GM19043 (cell line): ENCODE results near the gene KHDRBS2.

Source experiments
- ATAC-seq: cut with Tn5 transposase; IDR thresholded peaks from one replicate; pipeline ENCODE4 v1.9.1; 2021; ENCODE audit warnings: low read depth; ENCODE audit not compliant: unreplicated experiment

The KHDRBS2 gene

GRCh38 chr6:62039605-62040004, 246.4 kb downstream of the KHDRBS2 start:
- no peak for ATAC-seq

- ATAC-seq: no peak
Measured at GRCh38 chr6:62037445-62037844, 248.6 kb downstream of the KHDRBS2 start.

DNA sequence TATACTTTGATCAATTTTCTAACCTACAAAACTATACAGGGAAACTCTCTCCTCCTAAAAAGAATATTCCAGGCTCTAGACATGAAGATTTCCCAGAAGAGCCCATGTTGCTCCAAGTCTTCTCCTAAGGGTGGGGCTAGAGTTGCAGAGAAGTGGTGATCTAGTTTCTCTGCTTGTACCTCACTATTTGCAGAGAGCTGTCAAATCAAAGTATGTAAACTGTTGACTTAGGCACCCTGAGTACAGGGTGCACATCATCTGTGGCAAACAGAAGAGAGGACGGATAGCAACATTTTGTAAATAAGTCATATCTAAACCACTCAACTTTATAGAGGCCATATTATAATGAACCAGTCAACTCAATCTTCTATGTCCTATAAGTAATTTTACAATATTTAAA, 250.1 kb downstream of the KHDRBS2 start:
- no peak for ATAC-seq

DNA sequence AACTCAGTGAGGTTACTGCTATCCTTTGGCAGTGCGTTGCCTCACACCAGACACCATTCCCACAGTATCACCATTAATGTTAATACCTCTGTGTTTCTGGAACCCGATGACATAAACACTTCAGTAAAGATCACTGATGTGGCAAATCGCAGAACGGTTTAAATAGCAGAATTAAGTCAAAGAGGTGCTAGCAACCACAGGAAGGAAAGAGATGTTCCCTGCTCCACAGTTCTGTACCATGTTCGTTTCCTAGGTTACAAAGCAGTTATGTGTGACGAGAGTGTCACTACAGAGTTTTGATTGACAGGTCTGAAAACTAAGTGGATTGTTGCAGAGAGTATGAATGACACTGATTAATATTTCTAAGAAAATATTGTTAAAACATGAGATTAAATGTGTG, 272.3 kb downstream of the KHDRBS2 start:
- no peak for ATAC-seq

DNA sequence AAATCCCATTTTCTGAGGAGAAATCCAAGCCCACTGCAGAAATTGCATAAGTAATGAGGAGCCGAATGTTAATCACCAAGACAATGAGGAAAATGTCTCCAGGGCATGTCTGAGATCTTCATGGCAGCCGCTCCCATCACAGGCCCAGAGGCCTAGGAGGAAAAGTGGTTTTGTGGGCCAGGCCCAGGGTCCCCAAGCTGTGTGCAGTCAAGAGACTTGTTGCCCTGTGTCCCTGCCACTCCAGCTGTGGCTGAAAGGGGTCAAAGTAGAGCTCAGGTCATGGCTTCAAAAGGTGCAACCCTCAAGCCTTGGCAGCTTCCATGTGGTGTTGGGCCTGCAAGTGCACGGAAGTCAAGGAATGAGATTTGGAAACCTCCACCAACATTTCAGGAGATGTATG, 276.6 kb downstream of the KHDRBS2 start:
- no peak for ATAC-seq

DNA sequence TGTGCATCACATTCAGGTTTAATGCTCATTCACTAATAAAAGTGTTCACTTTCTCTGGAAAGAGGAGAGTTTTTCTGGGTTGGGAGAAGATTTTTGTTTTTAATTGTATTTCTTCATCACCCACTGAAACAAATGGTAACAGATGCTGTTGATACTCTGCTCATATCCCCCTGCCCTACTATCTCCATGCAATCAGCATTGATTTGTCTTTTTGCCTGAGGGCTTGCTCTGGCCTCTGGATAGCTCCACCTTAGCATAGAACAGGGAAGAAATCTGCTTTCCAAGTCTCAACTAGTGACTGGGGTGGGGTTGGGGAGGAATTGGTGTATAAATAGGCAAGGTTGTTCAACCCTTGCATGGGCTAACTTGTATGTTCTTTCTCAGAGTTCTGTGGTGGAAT, 296.4 kb downstream of the KHDRBS2 start:
- no peak for ATAC-seq

DNA sequence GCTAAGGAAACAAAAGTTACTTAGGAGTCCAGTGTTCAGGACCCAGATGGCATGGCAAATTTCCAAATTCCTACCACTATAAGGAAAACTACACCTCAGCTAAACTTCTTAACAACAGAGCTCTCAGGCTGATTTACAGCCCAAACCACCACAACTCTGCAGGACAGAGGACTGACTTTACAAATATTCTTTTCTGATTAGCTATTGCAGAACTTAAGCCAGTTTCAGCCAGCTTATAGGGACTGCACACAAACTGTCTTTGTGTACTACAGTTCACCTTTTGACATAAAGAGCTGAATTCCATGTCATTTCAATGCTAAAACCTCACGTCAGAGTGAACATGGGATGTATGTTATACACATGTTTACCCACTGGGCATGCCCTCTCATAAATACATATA, 305.4 kb downstream of the KHDRBS2 start:
- ATAC-seq: no peak

DNA sequence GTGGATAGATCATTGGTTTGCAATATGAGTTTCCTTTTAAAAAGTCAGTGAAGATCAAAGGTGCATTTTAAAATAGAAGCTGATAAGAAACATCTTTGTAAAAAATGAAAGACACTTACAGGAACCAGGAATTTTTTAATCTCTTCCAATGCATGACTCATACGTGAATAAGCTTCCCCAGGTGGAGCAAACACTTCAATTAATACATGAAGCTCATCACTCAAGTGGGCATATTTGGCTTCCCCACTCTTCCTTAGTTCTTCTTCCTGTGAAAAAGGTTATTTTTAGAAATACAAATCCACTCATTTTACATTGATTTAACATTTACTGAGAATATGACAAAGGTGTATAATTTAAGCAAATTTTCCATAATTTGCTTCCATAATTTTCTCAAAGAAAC, 308.1 kb downstream of the KHDRBS2 start:
- no peak for ATAC-seq

DNA sequence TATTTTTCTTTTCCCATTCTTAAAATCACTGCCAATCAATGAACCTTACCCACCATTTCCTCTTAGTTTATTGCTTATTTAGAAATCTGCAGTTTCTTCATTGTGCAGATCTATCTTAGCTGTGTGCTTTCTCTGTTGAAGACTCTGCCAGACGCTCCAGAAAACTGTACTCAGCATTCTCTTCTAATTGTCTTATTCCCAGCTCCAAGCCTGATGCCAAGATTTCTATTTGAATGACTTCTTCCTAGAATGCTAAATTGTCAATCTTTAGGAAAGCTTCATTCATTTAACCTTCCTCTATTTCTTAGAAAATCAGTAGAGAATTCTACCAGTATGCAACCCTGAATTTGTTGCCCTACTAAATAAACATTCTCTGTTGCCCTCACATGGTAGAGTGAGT, 308.9 kb downstream of the KHDRBS2 start:
- ATAC-seq: no peak

- ATAC-seq: no peak
Measured at GRCh38 chr6:61959196-61959595, 326.8 kb downstream of the KHDRBS2 start.

GRCh38 chr6:61953851-61954250, 332.2 kb downstream of the KHDRBS2 start:
- ATAC-seq: no peak

DNA sequence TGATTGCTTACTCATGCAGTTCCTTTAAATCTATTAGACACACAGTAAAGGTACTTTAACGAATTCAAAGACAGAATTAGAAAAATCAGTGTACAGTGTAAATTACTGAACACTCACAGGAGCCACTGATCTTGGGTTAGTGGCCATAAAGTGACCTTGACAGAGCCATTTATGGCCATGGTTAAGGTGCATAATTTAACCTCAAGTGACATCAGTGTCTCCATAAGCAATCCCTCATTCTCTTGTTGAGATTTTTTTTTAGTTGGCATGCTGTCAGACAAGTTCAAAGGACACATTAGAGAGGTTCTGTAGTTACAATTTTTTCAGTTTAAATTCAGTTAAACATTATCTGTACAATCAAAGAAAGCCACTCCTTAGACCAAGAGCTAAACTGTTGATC, 334.4 kb downstream of the KHDRBS2 start:
- no peak for ATAC-seq

DNA sequence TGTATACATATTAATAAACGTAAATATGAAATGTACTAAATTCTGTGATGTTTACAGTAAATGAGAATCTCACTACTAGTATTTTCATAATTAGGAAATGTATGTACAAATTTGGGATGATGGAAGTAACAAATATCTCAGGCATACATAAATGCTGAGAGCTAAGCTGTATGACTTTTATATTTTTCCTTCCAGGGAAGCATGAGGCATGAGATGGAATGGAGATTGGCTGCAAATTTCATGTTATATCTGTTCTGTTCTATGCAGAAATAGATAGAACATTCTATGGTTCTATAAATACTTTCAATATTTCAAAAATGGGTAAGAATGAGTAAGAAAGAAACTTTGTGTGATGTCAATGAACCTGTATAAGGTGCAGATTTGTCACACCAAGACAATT, 335.2 kb downstream of the KHDRBS2 start:
- no peak for ATAC-seq

DNA sequence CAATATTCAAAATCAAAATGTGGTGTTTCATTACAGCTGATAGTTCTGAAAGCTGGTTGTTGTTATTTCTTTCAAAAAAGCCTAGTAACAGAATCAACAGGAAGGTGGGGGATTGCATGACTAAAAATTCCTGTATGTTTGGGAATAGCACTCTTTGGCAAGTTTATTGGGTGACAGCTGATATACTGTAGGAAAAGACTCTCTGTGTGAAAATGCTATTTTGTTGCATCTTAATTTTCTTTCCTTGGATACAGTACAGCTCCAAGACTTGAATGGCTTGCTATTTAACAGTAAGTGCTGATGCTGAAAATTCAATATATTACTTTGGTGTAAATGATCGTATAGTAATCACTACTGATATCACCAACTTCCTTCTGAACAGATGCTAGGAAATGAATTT, 336.1 kb downstream of the KHDRBS2 start:
- ATAC-seq: no peak

DNA sequence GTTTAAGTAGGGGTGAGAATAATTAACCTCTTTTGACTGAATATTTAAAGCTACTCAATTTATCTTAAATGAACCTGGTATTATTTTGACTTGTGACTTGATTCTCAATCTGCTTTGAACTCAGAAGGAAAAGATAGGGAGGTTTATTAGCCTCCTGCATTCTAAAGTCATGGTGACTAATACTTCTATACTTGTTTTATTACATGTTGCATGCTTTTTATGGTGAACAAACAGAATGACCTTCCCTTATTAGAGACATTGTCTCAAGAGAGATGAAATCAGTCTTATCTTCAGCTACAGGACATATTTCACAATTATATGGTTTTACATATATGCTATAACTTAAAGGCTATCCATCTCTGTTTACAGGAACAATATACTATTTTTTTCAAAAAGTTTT, 336.9 kb downstream of the KHDRBS2 start:
- ATAC-seq: no peak

- ATAC-seq: no peak
Measured at GRCh38 chr6:61947311-61947947, 338.6 kb downstream of the KHDRBS2 start.

DNA sequence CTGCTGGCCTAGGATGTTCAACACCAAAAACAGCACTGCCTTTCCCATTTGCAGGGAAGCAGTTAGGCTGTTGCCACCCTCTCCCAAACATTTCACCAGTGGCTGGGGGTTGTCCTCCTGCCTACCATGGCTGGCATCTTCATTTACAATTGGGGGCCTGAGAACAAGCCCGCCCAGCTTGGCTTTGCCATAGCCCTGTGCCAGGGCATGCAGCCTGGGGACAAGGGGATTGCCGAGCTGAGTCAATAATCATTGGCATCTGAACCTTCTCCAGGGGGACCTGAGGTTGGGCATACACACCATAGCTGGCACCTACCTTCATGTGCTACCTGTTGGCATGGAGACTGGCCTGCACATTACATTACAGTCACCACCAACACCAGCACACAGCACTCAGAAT, 345.1 kb downstream of the KHDRBS2 start:
- ATAC-seq: no peak

DNA sequence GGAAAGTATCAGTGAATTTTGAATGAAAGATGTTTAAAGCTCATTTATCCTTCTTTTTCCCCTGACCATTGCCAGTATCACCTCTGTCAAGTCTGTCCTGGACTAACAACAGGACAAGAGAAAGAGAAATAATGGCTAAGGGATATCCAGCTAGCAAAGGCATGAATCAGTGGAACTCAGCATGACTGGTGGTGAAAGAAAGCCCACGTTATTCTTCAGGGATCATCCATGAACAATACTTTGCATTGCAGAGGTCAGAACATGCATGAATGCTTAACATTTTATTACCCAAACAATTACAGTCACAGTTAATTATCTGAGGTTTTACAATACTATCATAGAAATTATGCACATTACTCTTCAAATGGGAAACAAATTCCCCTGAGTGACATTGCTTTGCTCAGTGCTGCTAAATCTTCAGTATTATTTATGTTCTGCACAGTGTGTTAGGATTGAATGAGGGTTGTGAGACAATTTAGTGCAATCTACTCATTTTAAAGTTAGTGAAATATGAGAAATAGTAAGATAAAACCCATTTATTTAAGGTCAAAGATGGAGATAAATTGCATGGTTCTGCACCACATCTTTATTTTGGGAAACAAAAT, 350.7 kb downstream of the KHDRBS2 start:
- no peak for ATAC-seq

- no peak for ATAC-seq
Measured at GRCh38 chr6:61909486-61909885, 376.5 kb downstream of the KHDRBS2 start.

DNA sequence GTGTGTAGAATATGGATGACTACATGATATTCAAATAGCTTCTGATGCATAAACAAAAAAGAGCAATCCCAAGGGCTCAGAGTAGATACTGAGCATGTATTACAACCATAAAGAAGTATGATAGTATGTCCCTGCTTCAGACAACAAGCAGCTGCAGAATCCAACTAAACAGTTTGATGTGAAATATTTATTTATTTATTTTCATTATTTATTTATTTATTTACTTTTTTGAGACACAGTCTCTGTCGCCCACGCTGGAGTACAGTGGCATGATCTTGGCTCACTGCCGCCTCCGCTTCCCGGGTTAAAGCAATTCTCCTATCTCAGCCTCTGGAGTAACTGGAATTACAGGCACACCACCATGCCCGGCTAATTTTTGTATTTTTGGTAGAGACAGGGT, 384.3 kb downstream of the KHDRBS2 start:
- ATAC-seq: no peak

DNA sequence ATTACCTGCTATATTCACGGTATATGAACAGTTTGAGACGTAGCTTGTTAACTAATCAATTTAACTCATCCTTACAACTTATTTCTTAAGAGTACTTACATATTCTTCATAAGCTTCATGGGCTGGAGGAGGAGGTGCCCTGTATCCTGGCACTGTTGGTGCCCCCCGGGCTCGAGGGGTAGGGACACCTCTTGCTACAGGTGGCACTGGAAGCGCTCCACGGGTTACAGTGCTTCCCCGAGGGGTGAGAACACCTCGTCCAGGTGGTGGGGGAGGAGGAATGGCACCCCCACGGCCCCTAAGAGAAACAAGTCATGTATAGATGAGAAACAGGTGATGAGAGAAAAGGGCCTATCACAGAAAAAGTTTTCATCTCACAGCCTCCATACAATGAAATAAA, 391.5 kb downstream of the KHDRBS2 start:
- no peak for ATAC-seq

DNA sequence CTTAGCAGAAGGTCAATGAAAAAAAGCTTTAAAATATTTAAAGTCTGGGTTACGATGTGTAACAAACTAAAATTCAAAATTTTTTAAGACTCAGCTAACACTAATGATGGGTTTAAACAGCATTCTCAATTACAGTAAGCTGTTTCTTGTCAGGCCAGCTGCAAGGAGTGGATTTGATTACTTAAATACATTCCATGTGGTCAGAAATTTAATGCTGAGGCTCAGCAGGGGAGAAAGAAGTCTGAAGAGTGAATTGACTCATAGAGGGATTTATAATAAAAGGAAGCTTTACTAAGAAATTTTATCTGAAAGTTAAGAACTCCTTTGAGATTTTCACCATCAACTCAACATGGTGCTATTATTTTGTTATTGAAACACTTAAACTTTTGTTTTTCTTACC, 398.6 kb downstream of the KHDRBS2 start:
- ATAC-seq: no peak
